ENCODE measurements around the gene ZNF664.
A peak's percentile ranks its signal among the peaks of the same experiment; 100 is the strongest.

- TF ChIP-seq POLR2A (IDR thresholded peaks at IDR 0.05) (no peak), CTCF (IDR thresholded peaks at IDR 0.05) (peak; percentile 69 to 89 (median 72))
Observed at GRCh38 chr12:124032265-124032886, 59.4 kb downstream of the ZNF664 start.
